CD1c-positive myeloid dendritic cell (primary cell): Measurements from ENCODE around the gene WDR88.
"Not testable (repeated sequence)": the region's sequence is repeated elsewhere in the genome, so short reads cannot be mapped to it uniquely, and the experiment has no call there.

ENCODE experiments used
- DNase-seq: peaks from one replicate; pipeline ENCODE4 v3.0.0-alpha.2; 2016; ENCODE audit errors: extremely low spot score

Gene WDR88

GRCh38 chr19:33211794-33212435 lies 80.0 kb downstream of the WDR88 start:
- DNase-seq: no peak

GRCh38 chr19:33212436-33213172 lies 80.7 kb downstream of the WDR88 start:
- DNase-seq: no peak

GRCh38 chr19:33214596-33214995 lies 82.7 kb downstream of the WDR88 start:
- DNase-seq: no peak

GRCh38 chr19:33215438-33216197 lies 83.7 kb downstream of the WDR88 start:
- DNase-seq: no peak

GRCh38 chr19:33216198-33216830 lies 84.4 kb downstream of the WDR88 start:
- no peak for DNase-seq

- no peak for DNase-seq
Observed at GRCh38 chr19:33217881-33218280, 86.0 kb downstream of the WDR88 start.

- DNase-seq: no peak
Observed at GRCh38 chr19:33219261-33219815, 87.4 kb downstream of the WDR88 start.

GRCh38 chr19:33220115-33220514 lies 88.2 kb downstream of the WDR88 start:
- DNase-seq: no peak

- no peak for DNase-seq
Observed at GRCh38 chr19:33220735-33221134, 88.8 kb downstream of the WDR88 start.

GRCh38 chr19:33221638-33222037 lies 89.7 kb downstream of the WDR88 start:
- no peak for DNase-seq

GRCh38 chr19:33222255-33222654 lies 90.3 kb downstream of the WDR88 start:
- not testable (repeated sequence) for DNase-seq

GRCh38 chr19:33224694-33225457 lies 93.0 kb downstream of the WDR88 start:
- no peak for DNase-seq
